ENCODE results near the gene SLC29A2. TPM values are rescaled to one million over a fixed set of nuclear protein-coding genes. Genes with fewer than 3 reads are reported as not detected.

Gene SLC29A2
- polyA plus RNA-seq, 1 of the 3 experiments (the other 2 are of a cell fraction) = 3.2 TPM

GRCh38 chr11:66393954-66394353 lies 22.4 kb upstream of the SLC29A2 start:
- Histone ChIP-seq H4K20me1 (ENCODE audit: insufficient read depth) (no peaks in the 10 kb centered on the region), H3K9me2 (no peaks in the 10 kb centered on the region), H2AFZ (ENCODE audit: low read depth) (no peak overlapping the region), H3K9ac (no peak overlapping the region), H3K4me1 (ENCODE audit: control insufficient read depth in 1 of 2, insufficient read depth in 2 of 2, low read depth in 1 of 2, low read length in 1 of 2) (no peaks in the 10 kb centered on the region), H3K79me2 (ENCODE audit: insufficient read depth) (no peaks in the 10 kb centered on the region), H3K9me3 (no peaks in the 10 kb centered on the region), H3K4me2 (no peak overlapping the region), H3K4me3 (ENCODE audit: low read depth in 2 of 2, low read length in 1 of 2) (no peak overlapping the region), H3K36me3 (replicated peaks in 1 of 2; ENCODE audit: control insufficient read depth in 1 of 2, insufficient read depth in 2 of 2, low read length in 1 of 2) (no peaks in the 10 kb centered on the region), H3F3A (replicated peaks; ENCODE audit: insufficient read depth) (peaks cover 3% of the 10 kb centered on the region), H3K27ac (ENCODE audit: low read depth in 2 of 2, low read length in 1 of 2) (no peak overlapping the region), H3K27me3 (ENCODE audit: insufficient read depth) (peaks cover 46% of the 10 kb centered on the region; the same call in 1 of the 2 replicates)
- DNase-seq = no peak
- TF ChIP-seq TCF12 (IDR thresholded peaks at IDR 0.05) (no peak), RFX5 (IDR thresholded peaks at IDR 0.05; ENCODE audit: low read length) (no peak), MXI1 (IDR thresholded peaks at IDR 0.05; ENCODE audit: low read depth, low read length) (no peak), SMC3 (IDR thresholded peaks at IDR 0.05; ENCODE audit: low read depth, low read length) (no peak), EP300 (IDR thresholded peaks at IDR 0.05; ENCODE audit: borderline replicate concordance in 1 of 2, low read depth in 1 of 2, low read length in 1 of 2) (no peak), FOSL2 (IDR thresholded peaks at IDR 0.05; ENCODE audit: borderline replicate concordance, low read depth) (no peak)
- 14% methylated on average over 3 of the region's 3 CpGs for WGBS (ENCODE audit: low lambda C conversion rate)
- POLR2A ChIA-PET = no interaction called here
- CTCF ChIA-PET = no interaction called here

GRCh38 chr11:66391322-66391721 lies 19.8 kb upstream of the SLC29A2 start:
- no peak overlapping the region for H3K27ac ChIP-seq (ENCODE audit: low read depth in 2 of 2, low read length in 1 of 2)
- H3K27me3 ChIP-seq (ENCODE audit: insufficient read depth) = peaks cover 39% of the 10 kb centered on the region; the same call in 1 of the 2 replicates
- no peaks in the 10 kb centered on the region for H4K20me1 ChIP-seq (ENCODE audit: insufficient read depth)
- peaks cover 3% of the 10 kb centered on the region for H3F3A ChIP-seq (replicated peaks; ENCODE audit: insufficient read depth)
- TF ChIP-seq ZBTB33 (IDR thresholded peaks at IDR 0.05; ENCODE audit: borderline replicate concordance, low read depth) (no peak), YY1 (IDR thresholded peaks at IDR 0.05; ENCODE audit: low read depth) (no peak), FOXM1 (IDR thresholded peaks at IDR 0.05; ENCODE audit: low read depth) (no peak), TAF1 (IDR thresholded peaks at IDR 0.05; ENCODE audit: borderline replicate concordance, low read depth, low read length) (no peak), RAD21 (IDR thresholded peaks at IDR 0.05; ENCODE audit: low read length) (no peak), EZH2phosphoT487 (IDR thresholded peaks at IDR 0.05; ENCODE audit: borderline replicate concordance, low read depth) (no peak), MXI1 (IDR thresholded peaks at IDR 0.05; ENCODE audit: low read depth, low read length) (no peak), EP300 (IDR thresholded peaks at IDR 0.05; ENCODE audit: borderline replicate concordance in 1 of 2, low read depth in 1 of 2, low read length in 1 of 2) (no peak), SMC3 (IDR thresholded peaks at IDR 0.05; ENCODE audit: low read depth, low read length) (no peak), NRF1 (IDR thresholded peaks at IDR 0.05; ENCODE audit: low read depth, low read length) (no peak), CHD2 (IDR thresholded peaks at IDR 0.05; ENCODE audit: low read length, partially characterized antibody) (no peak), ELF1 (IDR thresholded peaks at IDR 0.05) (no peak), GABPA (IDR thresholded peaks at IDR 0.05; ENCODE audit: low read depth) (no peak), RXRA (IDR thresholded peaks at IDR 0.05; ENCODE audit: borderline replicate concordance, low read depth) (no peak)
- TF ChIP-seq, protein P1, sequence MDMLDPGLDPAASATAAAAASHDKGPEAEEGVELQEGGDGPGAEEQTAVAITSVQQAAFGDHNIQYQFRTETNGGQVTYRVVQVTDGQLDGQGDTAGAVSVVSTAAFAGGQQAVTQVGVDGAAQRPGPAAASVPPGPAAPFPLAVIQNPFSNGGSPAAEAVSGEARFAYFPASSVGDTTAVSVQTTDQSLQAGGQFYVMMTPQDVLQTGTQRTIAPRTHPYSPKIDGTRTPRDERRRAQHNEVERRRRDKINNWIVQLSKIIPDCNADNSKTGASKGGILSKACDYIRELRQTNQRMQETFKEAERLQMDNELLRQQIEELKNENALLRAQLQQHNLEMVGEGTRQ (IDR thresholded peaks at IDR 0.05; ENCODE audit: borderline replicate concordance, low read depth, low read length) = no peak
- TF ChIP-seq, protein P2, sequence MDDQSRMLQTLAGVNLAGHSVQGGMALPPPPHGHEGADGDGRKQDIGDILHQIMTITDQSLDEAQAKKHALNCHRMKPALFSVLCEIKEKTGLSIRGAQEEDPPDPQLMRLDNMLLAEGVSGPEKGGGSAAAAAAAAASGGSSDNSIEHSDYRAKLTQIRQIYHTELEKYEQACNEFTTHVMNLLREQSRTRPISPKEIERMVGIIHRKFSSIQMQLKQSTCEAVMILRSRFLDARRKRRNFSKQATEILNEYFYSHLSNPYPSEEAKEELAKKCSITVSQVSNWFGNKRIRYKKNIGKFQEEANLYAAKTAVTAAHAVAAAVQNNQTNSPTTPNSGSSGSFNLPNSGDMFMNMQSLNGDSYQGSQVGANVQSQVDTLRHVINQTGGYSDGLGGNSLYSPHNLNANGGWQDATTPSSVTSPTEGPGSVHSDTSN (IDR thresholded peaks at IDR 0.05) = no peak
- ChIA-PET CTCF (interaction anchor here (0.9 to 3.8 kb wide), 7 partner anchors 14 to 79 kb away, joined by 3 to 55 read pairs (median 4); no protein-coding TSS in a partner anchor), POLR2A (no interaction called here)
- H3K79me2 ChIP-seq (ENCODE audit: insufficient read depth) = no peaks in the 10 kb centered on the region
- H3K9me3 ChIP-seq = no peaks in the 10 kb centered on the region
- H3K4me3 ChIP-seq (ENCODE audit: low read depth in 2 of 2, low read length in 1 of 2) = no peak overlapping the region
- WGBS (ENCODE audit: low lambda C conversion rate) = 47% methylated on average over 6 of the region's 6 CpGs
- H2AFZ ChIP-seq (ENCODE audit: low read depth) = no peak overlapping the region
- no peak for DNase-seq
- no peak overlapping the region for H3K4me2 ChIP-seq
- no peak overlapping the region for H3K9ac ChIP-seq
- no peaks in the 10 kb centered on the region for H3K9me2 ChIP-seq
- no peaks in the 10 kb centered on the region; a peak in 1 of 4 replicates for H3K4me1 ChIP-seq (ENCODE audit: control insufficient read depth in 1 of 2, insufficient read depth in 2 of 2, low read depth in 1 of 2, low read length in 1 of 2)
- no peaks in the 10 kb centered on the region for H3K36me3 ChIP-seq (replicated peaks in 1 of 2; ENCODE audit: control insufficient read depth in 1 of 2, insufficient read depth in 2 of 2, low read length in 1 of 2)

All from SK-N-SH (cell line).